Measurements from ENCODE around the gene KLHL14. TPM values are rescaled to one million over a fixed set of nuclear protein-coding genes. Genes with fewer than 3 reads are reported as not detected.

The KLHL14 gene
- total and polyA plus RNA-seq, 7 donors: 0.01 TPM; not detected in 6

DNA sequence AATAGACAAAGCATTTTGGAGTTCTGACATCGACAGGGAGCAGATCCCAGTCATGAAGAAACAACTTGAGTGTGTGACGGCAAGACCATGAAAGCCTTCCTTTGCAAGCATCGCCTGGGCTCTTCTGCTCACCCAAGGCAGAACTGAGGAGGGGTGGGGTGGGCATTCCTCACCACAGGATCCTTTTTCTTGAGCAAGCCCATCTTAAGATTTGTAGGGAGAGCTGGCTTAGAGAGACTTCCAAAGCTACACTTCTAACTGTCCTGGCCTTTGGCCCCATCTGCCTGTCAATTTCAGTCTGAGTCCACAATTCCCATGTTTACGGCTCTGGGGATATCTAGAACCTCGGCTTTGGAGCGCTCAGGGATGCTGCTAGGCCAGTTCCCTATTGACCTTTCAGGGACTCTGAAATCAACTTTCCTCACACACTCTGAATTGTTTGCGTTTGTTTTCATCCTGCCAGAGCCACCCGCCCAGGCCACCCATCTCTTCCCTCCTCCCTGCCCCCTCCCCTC, 3.7 kb downstream of the KLHL14 start:
- TF ChIP-seq, protein P1, sequence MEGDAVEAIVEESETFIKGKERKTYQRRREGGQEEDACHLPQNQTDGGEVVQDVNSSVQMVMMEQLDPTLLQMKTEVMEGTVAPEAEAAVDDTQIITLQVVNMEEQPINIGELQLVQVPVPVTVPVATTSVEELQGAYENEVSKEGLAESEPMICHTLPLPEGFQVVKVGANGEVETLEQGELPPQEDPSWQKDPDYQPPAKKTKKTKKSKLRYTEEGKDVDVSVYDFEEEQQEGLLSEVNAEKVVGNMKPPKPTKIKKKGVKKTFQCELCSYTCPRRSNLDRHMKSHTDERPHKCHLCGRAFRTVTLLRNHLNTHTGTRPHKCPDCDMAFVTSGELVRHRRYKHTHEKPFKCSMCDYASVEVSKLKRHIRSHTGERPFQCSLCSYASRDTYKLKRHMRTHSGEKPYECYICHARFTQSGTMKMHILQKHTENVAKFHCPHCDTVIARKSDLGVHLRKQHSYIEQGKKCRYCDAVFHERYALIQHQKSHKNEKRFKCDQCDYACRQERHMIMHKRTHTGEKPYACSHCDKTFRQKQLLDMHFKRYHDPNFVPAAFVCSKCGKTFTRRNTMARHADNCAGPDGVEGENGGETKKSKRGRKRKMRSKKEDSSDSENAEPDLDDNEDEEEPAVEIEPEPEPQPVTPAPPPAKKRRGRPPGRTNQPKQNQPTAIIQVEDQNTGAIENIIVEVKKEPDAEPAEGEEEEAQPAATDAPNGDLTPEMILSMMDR (IDR thresholded peaks at IDR 0.05): no peak
- DNase-seq (no peak), ATAC-seq (no peak)
- Histone ChIP-seq H3K4me3 (no peak overlapping the region), H3K9me3 (no peaks in the 10 kb centered on the region), H3K27me3 (ENCODE audit: insufficient read depth in 3 of 3, low read length in 2 of 3) (peaks cover 5 to 55% (median 17%) of the 10 kb centered on the region in 3 donors), H3K36me3 (ENCODE audit: insufficient read depth in 1 of 2, low read depth in 1 of 2) (no peaks in the 10 kb centered on the region), H3K4me1 (no peaks in the 10 kb centered on the region), H3K27ac (no peak overlapping the region)
- 40 to 56% (median 55%) methylated on average over 8 of the region's 8 CpGs for WGBS, 3 donors
- intact Hi-C loops (cut with DNase I): no loop called here

DNA sequence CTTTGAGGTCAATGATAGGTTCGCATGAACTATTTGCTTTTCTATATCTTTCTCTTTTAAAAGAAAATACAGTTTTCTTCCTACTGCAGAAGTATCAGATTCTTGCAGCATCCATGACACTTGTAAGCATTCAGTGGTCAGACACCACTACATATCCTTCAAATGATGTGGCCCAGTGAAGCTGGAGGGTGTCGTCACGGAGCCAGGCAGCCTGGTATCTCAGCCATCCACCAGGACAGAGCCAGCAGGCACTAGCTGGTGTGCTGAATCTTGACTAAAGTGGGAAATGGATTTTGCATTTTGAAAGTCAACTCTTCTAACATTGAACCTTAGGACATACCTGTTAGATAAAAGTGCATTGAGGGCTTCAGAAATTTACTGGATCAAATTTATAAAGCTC, 5.4 kb downstream of the KLHL14 start:
- no peak for DNase-seq
- Histone ChIP-seq H3K36me3 (ENCODE audit: insufficient read depth in 1 of 2, low read depth in 1 of 2) (no peaks in the 10 kb centered on the region), H3K9me3 (no peaks in the 10 kb centered on the region), H3K4me1 (no peaks in the 10 kb centered on the region), H3K4me3 (no peak overlapping the region), H3K27ac (no peak overlapping the region), H3K27me3 (ENCODE audit: insufficient read depth in 3 of 3, low read length in 2 of 3) (peaks cover 5 to 45% (median 17%) of the 10 kb centered on the region in 3 donors)
- TF ChIP-seq, protein P1 (IDR thresholded peaks at IDR 0.05): no peak
- WGBS, 3 donors: 85 to 89% (median 88%) methylated on average over 3 of the region's 3 CpGs
- intact Hi-C loops (cut with DNase I): no loop called here
- no peak for ATAC-seq

DNA sequence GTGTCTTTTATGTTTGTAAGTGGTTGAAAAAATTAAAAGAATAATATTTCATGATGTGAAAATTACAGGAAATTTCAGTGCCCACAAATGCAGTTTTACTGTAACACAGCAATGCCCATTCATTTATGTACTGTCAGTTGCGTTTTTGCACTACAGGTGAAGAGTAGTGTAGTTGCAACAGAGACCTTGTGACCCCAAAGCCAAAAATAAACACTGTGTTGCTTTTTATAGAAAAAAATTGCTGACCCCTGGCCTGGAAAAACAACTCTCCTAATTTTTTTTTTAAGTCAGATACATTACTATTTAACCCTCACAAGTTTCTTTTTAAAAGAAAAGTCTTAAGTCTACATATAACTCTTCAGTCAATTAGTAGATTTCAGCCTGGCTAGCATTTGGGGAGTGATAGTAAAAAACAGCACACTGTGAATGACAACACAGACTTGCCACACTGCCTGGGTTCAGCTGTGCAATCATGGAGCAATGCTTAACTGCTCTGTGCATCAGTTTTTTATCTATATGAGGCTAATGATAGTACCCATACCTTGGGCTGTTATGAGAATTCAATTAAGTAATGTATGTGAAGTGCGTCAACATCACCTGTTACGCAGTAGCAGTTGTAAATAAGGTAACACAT, 8.1 kb downstream of the KLHL14 start:
- H3K9me3 ChIP-seq: no peaks in the 10 kb centered on the region
- ATAC-seq (no peak), DNase-seq (no peak)
- no peak overlapping the region for H3K4me3 ChIP-seq
- TF ChIP-seq, protein P1 (IDR thresholded peaks at IDR 0.05): no peak
- H3K4me1 ChIP-seq: no peaks in the 10 kb centered on the region
- H3K27me3 ChIP-seq (ENCODE audit: insufficient read depth in 3 of 3, low read length in 2 of 3): peaks cover 3 to 19% (median 5%) of the 10 kb centered on the region in 3 donors
- H3K36me3 ChIP-seq (ENCODE audit: insufficient read depth in 1 of 2, low read depth in 1 of 2): no peaks in the 10 kb centered on the region
- H3K27ac ChIP-seq: no peak overlapping the region
- WGBS, 3 donors: 91 to 98% (median 95%) methylated on average over 3 of the region's 3 CpGs
- intact Hi-C loops (cut with DNase I): no loop called here

DNA sequence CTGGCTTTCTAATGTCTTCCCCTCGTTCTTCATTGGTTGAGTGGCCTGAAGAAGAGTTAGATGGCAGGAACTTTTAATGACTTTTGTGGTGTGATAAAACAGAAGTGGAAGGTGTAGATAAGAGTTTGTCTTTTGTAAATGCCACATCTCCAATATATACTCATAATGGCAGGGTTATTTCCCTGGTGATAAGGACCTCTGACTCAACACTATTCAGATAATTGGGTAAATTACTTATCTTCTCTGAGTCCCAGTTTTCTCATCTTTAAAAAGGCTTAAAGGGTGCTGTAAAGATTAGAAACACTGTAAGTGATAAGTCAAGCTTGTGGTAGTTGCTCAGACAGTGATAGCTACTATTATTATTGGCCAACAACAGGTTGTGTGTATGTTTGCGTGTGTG, 9.5 kb downstream of the KLHL14 start:
- Histone ChIP-seq H3K4me3 (no peak overlapping the region), H3K27me3 (ENCODE audit: insufficient read depth in 3 of 3, low read length in 2 of 3) (peaks cover 0 to 5% (median 0%) of the 10 kb centered on the region in 3 donors), H3K4me1 (no peaks in the 10 kb centered on the region), H3K36me3 (ENCODE audit: insufficient read depth in 1 of 2, low read depth in 1 of 2) (no peaks in the 10 kb centered on the region), H3K9me3 (no peaks in the 10 kb centered on the region), H3K27ac (no peak overlapping the region)
- 83 to 94% (median 84%) methylated on average over 2 of the region's 2 CpGs for WGBS, 3 donors
- intact Hi-C loops (cut with DNase I): no loop called here
- TF ChIP-seq, protein P1 (IDR thresholded peaks at IDR 0.05): no peak
- no peak for ATAC-seq
- no peak for DNase-seq

DNA sequence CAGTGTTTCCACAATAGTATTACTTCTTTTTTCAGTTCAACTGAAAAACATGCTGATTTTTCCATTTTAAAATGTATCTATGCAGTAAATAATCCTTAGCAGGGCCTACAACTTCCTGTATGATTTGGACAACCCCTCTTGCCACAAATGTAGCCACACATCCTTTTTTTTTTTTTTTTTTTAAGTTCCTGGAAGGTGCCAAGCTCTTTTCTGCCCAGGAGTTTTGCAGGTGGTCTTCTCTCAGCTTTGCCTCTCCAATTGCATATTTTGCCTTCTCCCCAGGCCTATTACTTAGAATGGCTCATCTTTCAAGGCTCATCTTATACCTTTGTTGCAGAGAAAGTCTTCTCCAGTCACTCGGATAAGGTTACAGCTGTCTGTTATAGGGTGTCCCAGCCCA, 11.6 kb downstream of the KLHL14 start:
- WGBS, 3 donors: 76 to 87% (median 79%) methylated on average over 1 of the region's 1 CpG
- intact Hi-C loops (cut with DNase I): no loop called here

More for the DNA sequence above, 11.6 kb downstream of the KLHL14 start:
- Histone ChIP-seq H3K27ac (no peak overlapping the region), H3K9me3 (no peaks in the 10 kb centered on the region), H3K36me3 (ENCODE audit: insufficient read depth in 1 of 2, low read depth in 1 of 2) (no peaks in the 10 kb centered on the region), H3K4me3 (no peak overlapping the region), H3K4me1 (no peaks in the 10 kb centered on the region), H3K27me3 (ENCODE audit: insufficient read depth in 3 of 3, low read length in 2 of 3) (peaks cover 0 to 3% (median 0%) of the 10 kb centered on the region in 3 donors)
- DNase-seq (no peak), ATAC-seq (no peak)
- TF ChIP-seq, protein P1 (IDR thresholded peaks at IDR 0.05): no peak
